Esophagus squamous epithelium (tissue), 5 donors: Measurements from ENCODE around the gene RNF141. TPM values are rescaled to one million over a fixed set of nuclear protein-coding genes. Genes with fewer than 3 reads are reported as not detected.

ENCODE experiments used
- DNase-seq: peaks from one replicate; lab custom pipeline; 2025; lab: John Stamatoyannopoulos, UW
- H3K27ac ChIP-seq, 4 donors: fragments of 200-600 bp; sonication (generic); one replicate each; pipeline ENCODE4 v1.5.1; 2016 to 2019; ENCODE audit warnings: mild to moderate bottlenecking in 1 of 4
- H3K27me3 ChIP-seq, 4 donors: fragments of 200-600 bp; sonication (generic); 1 replicate in 3 of 4; 2 replicates in 1 of 4; pipeline versions ENCODE4 v1.5.1 to v1.6.0; 2017 to 2021; ENCODE audit warnings: antibody characterized with exemption in 1 of 4
- H3K36me3 ChIP-seq, 3 donors: fragments of 200-600 bp; sonication (generic); one replicate each; pipeline ENCODE4 v1.5.1; 2016 to 2019
- H3K4me1 ChIP-seq, 3 donors: fragments of 200-600 bp; sonication (generic); one replicate each; pipeline ENCODE4 v1.5.1; 2017 to 2019
- H3K4me3 ChIP-seq, 4 donors: fragments of 200-600 bp; sonication (generic); 1 replicate in 3 of 4; 2 replicates in 1 of 4; pipeline ENCODE4 v1.5.1; 2016 to 2019; ENCODE audit warnings: mild to moderate bottlenecking in 2 of 4, moderate library complexity in 1 of 4
- H3K9me3 ChIP-seq, 3 donors: fragments of 200-600 bp; sonication (generic); one replicate each; pipeline ENCODE4 v1.5.1; 2016 to 2019
- CTCF ChIP-seq, 6 experiments: fragments of 450-650 bp in 4 of 6; fragments of 200-600 bp in 2 of 6; sonication (generic) in 2 of 6; IDR thresholded peaks; one replicate each; pipeline ENCODE4 v1.5.1; 2016 to 2019; ENCODE audit warnings: antibody characterized with exemption in 6 of 6, mild to moderate bottlenecking in 4 of 6, moderate library complexity in 4 of 6
- POLR2A ChIP-seq, 4 donors: fragments of 450-650 bp; IDR thresholded peaks; one replicate each; pipeline ENCODE4 v1.6.1; 2017; ENCODE audit warnings: antibody characterized with exemption in 4 of 4, mild to moderate bottlenecking in 4 of 4, moderate library complexity in 3 of 4
- WGBS, 2 donors: methylation state at CpG; one replicate each; pipeline ENCODE4 v1.1.5; 2018; 5-methylcytosine and 5-hydroxymethylcytosine counted together
- intact Hi-C: fragments of 100-400 bp; cut with DNase I; formaldehyde crosslinking; loops from one replicate; pipeline ENCODE4 v1.15.0; 2022
- total RNA-seq, 4 donors: library from RNA; depleted of rRNA; stranded (reverse); fragments of >200 nt; gene quantifications; one replicate each; pipeline ENCODE4 v1.1.0, GENCODE V29; 2016
- donor health status: DM: yes; HTN: yes; CAD: no.

RNF141 gene
- total RNA-seq, 4 donors from 2014 or later, result 51.7 to 88.4 (median 56.9) TPM

GRCh38 chr11:10486161-10486840 is 54.7 kb downstream of the RNF141 start:
- DNase-seq, result no peak
- Histone ChIP-seq H3K27ac (peak overlapping the region in 1 of 4 donors; percentile 89), H3K27me3 (no peaks in the 10 kb centered on the region), H3K36me3 (peaks cover 0 to 59% (median 4%) of the 10 kb centered on the region in 3 donors), H3K9me3 (no peaks in the 10 kb centered on the region), H3K4me3 (no peak overlapping the region), H3K4me1 (peaks cover 17 to 40% (median 23%) of the 10 kb centered on the region in 3 donors)
- intact Hi-C loops, result loop anchor here (10.0 kb wide), 1 partner anchor 72 kb away; no protein-coding TSS in a partner anchor
- TF ChIP-seq CTCF (IDR thresholded peaks at IDR 0.05) (no peak), POLR2A (IDR thresholded peaks at IDR 0.05) (no peak)
- WGBS, 2 donors, result 89 to 94% methylated on average over 3 to 6 of the region's 10 CpGs

- TF ChIP-seq CTCF (IDR thresholded peaks at IDR 0.05) (no peak), POLR2A (IDR thresholded peaks at IDR 0.05) (no peak)
- Histone ChIP-seq H3K27ac (no peak overlapping the region), H3K36me3 (peaks cover 0 to 60% (median 4%) of the 10 kb centered on the region in 3 donors), H3K4me3 (no peak overlapping the region), H3K27me3 (no peaks in the 10 kb centered on the region), H3K9me3 (no peaks in the 10 kb centered on the region), H3K4me1 (peaks cover 16 to 33% (median 17%) of the 10 kb centered on the region in 3 donors)
- intact Hi-C loops, result loop anchor here (10.0 kb wide), 1 partner anchor 71 kb away; no protein-coding TSS in a partner anchor
- 100% methylated on average over 1 of the region's 2 CpGs; no CpG with 5 or more reads in 1 of the 2 donors for WGBS, 2 donors
- DNase-seq, result no peak
Measured at GRCh38 chr11:10485646-10486045, 55.3 kb downstream of the RNF141 start.

- intact Hi-C loops, result loop anchor here (10.0 kb wide), 1 partner anchor 70 kb away; no protein-coding TSS in a partner anchor
- Histone ChIP-seq H3K36me3 (peaks cover 0 to 60% (median 4%) of the 10 kb centered on the region in 3 donors), H3K27ac (no peak overlapping the region), H3K27me3 (no peaks in the 10 kb centered on the region), H3K4me1 (peaks cover 6 to 23% (median 11%) of the 10 kb centered on the region in 3 donors), H3K4me3 (no peak overlapping the region), H3K9me3 (no peaks in the 10 kb centered on the region)
- TF ChIP-seq CTCF (IDR thresholded peaks at IDR 0.05) (no peak), POLR2A (IDR thresholded peaks at IDR 0.05) (no peak)
- DNase-seq, result no peak
- 91 to 93% methylated on average over 14 to 16 of the region's 16 CpGs for WGBS, 2 donors
Measured at GRCh38 chr11:10484461-10485180, 56.4 kb downstream of the RNF141 start.

GRCh38 chr11:10483584-10483983 is 57.4 kb downstream of the RNF141 start:
- DNase-seq, result no peak
- Histone ChIP-seq H3K36me3 (peaks cover 0 to 69% (median 4%) of the 10 kb centered on the region in 3 donors), H3K4me1 (peaks cover under 1 to 17% (median 5%) of the 10 kb centered on the region in 3 donors), H3K27ac (no peak overlapping the region), H3K9me3 (no peaks in the 10 kb centered on the region), H3K27me3 (no peaks in the 10 kb centered on the region), H3K4me3 (no peak overlapping the region)
- no peak for TF ChIP-seq POLR2A (IDR thresholded peaks at IDR 0.05)
- no peak for TF ChIP-seq CTCF (IDR thresholded peaks at IDR 0.05)
- 50 to 59% methylated on average over 3 of the region's 3 CpGs for WGBS, 2 donors
- intact Hi-C loops, result loop anchor here (10.0 kb wide), 1 partner anchor 69 kb away; no protein-coding TSS in a partner anchor
